ENCODE measurements around the gene TERT.

Gene TERT

DNA sequence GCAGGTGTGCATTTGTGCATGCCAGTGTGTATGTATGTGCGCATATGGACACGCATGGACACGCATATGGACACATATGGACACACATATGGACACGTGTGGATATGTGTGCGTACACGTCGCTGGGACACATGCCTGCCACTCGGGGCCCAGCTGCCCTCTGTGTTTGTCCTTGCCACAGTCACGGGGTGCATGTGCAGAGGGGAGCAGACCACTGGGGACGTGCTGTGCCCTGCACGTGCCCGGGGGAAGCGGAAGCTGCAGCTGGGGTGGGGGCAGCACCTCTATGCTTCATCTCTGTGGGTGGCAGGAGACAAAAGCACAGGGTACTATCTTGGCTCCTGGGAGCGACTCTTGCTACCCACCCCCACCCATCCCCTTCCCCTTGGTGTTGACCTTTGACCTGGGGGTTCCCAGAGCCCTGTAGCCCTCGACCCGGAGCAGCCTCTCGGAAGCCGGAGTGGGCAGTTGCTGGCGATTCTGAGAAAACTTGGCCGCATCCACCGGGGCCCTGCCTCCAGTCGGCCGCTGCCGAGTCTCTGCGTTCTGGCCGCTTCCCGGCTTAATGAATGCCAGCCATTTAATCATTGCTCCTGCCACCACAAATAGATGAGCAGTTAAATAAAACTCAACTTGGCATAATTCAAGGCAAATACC is 72.1 kb downstream of the TERT start:
- Histone ChIP-seq H3K4me1 (ENCODE audit: insufficient read depth, low read length) (peaks cover 14% of the 10 kb centered on the region), H4K20me1 (ENCODE audit: insufficient read depth, low read length) (no peaks in the 10 kb centered on the region), H3K27me3 (ENCODE audit: insufficient read depth, low read length, poor library complexity) (no peaks in the 10 kb centered on the region), H3K9me3 (ENCODE audit: insufficient read depth, low read length, severe bottlenecking) (no peaks in the 10 kb centered on the region), H3K36me3 (ENCODE audit: insufficient read depth, low read length) (no peaks in the 10 kb centered on the region), H3K27ac (ENCODE audit: low read length) (no peak overlapping the region), H3K4me2 (ENCODE audit: insufficient read depth, low read length) (no peak overlapping the region), H3K4me3 (ENCODE audit: low read depth in 1 of 2, low read length in 2 of 2) (no peak overlapping the region), H2AFZ (ENCODE audit: low read depth, low read length) (no peak overlapping the region), H3K9ac (ENCODE audit: low read depth, low read length) (no peak overlapping the region), H3K79me2 (ENCODE audit: insufficient read depth, low read length) (no peaks in the 10 kb centered on the region)
- TF ChIP-seq, protein P1, sequence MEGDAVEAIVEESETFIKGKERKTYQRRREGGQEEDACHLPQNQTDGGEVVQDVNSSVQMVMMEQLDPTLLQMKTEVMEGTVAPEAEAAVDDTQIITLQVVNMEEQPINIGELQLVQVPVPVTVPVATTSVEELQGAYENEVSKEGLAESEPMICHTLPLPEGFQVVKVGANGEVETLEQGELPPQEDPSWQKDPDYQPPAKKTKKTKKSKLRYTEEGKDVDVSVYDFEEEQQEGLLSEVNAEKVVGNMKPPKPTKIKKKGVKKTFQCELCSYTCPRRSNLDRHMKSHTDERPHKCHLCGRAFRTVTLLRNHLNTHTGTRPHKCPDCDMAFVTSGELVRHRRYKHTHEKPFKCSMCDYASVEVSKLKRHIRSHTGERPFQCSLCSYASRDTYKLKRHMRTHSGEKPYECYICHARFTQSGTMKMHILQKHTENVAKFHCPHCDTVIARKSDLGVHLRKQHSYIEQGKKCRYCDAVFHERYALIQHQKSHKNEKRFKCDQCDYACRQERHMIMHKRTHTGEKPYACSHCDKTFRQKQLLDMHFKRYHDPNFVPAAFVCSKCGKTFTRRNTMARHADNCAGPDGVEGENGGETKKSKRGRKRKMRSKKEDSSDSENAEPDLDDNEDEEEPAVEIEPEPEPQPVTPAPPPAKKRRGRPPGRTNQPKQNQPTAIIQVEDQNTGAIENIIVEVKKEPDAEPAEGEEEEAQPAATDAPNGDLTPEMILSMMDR (IDR thresholded peaks at IDR 0.05; ENCODE audit: borderline replicate concordance, extremely low read depth, low read length, poor library complexity, severe bottlenecking), result no peak
- TF ChIP-seq EZH2 (IDR thresholded peaks at IDR 0.05; ENCODE audit: borderline replicate concordance, low read depth, low read length, severe bottlenecking), result no peak
- no peak for ATAC-seq (ENCODE audit: insufficient read depth, low read depth)
- no peak for DNase-seq

DNA sequence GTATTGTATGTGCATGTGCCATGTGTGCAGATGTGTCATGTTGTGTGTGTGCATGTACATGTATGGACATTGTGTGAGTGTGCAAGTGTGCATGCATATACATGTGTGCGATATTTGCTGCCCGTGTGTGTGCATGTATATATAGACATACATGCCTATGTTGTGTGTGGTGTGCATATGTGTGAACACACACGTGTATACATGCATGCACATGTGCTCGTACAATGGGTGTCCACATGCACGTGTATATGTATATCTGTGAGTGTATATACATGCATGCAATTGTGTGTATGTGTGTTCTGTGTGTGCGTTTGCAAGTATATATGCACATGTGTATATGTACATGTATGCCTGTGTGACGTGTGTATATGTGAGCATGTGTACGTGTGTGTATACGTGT is 72.7 kb downstream of the TERT start:
- H3K36me3 ChIP-seq (ENCODE audit: insufficient read depth, low read length), result no peaks in the 10 kb centered on the region
- no peak overlapping the region for H3K27ac ChIP-seq (ENCODE audit: low read length)
- H3K4me1 ChIP-seq (ENCODE audit: insufficient read depth, low read length), result peaks cover 20% of the 10 kb centered on the region
- H3K9me3 ChIP-seq (ENCODE audit: insufficient read depth, low read length, severe bottlenecking), result no peaks in the 10 kb centered on the region
- no peak overlapping the region for H2AFZ ChIP-seq (ENCODE audit: low read depth, low read length)
- no peak overlapping the region for H3K4me3 ChIP-seq (ENCODE audit: low read depth in 1 of 2, low read length in 2 of 2)
- DNase-seq, result no peak
- ATAC-seq (ENCODE audit: insufficient read depth, low read depth), result no peak
- no peak overlapping the region for H3K9ac ChIP-seq (ENCODE audit: low read depth, low read length)
- no peaks in the 10 kb centered on the region for H4K20me1 ChIP-seq (ENCODE audit: insufficient read depth, low read length)
- no peaks in the 10 kb centered on the region for H3K27me3 ChIP-seq (ENCODE audit: insufficient read depth, low read length, poor library complexity)
- no peaks in the 10 kb centered on the region for H3K79me2 ChIP-seq (ENCODE audit: insufficient read depth, low read length)
- TF ChIP-seq, protein P1 (IDR thresholded peaks at IDR 0.05; ENCODE audit: borderline replicate concordance, extremely low read depth, low read length, poor library complexity, severe bottlenecking), result no peak
- no peak for TF ChIP-seq EZH2 (IDR thresholded peaks at IDR 0.05; ENCODE audit: borderline replicate concordance, low read depth, low read length, severe bottlenecking)
- no peak overlapping the region for H3K4me2 ChIP-seq (ENCODE audit: insufficient read depth, low read length)

DNA sequence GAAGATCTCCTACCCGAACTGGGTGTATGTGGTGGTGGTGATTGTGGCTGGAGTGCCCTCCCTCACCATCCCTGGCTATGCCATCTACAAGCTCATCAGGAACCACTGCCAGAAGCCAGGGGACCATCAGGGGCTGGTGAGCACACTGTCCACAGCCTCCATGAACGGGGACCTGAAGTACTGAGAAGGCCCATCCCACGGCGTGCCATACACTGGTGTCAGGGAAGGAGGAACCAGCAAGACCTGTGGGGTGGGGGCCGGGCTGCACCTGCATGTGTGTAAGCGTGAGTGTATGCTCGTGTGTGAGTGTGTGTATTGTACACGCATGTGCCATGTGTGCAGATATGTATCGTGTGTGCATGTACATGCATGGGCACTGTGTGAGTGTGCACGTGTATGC is 73.1 kb downstream of the TERT start:
- no peak for ATAC-seq (ENCODE audit: insufficient read depth, low read depth)
- TF ChIP-seq EZH2 (IDR thresholded peaks at IDR 0.05; ENCODE audit: borderline replicate concordance, low read depth, low read length, severe bottlenecking), result no peak
- TF ChIP-seq, protein P1 (IDR thresholded peaks at IDR 0.05; ENCODE audit: borderline replicate concordance, extremely low read depth, low read length, poor library complexity, severe bottlenecking), result no peak
- no peak overlapping the region for H3K4me2 ChIP-seq (ENCODE audit: insufficient read depth, low read length)

More for the DNA sequence above, 73.1 kb downstream of the TERT start:
- Histone ChIP-seq H4K20me1 (ENCODE audit: insufficient read depth, low read length) (no peaks in the 10 kb centered on the region), H3K9me3 (ENCODE audit: insufficient read depth, low read length, severe bottlenecking) (no peaks in the 10 kb centered on the region), H3K4me1 (ENCODE audit: insufficient read depth, low read length) (peaks cover 21% of the 10 kb centered on the region), H3K4me3 (ENCODE audit: low read depth in 1 of 2, low read length in 2 of 2) (no peak overlapping the region), H3K79me2 (ENCODE audit: insufficient read depth, low read length) (no peaks in the 10 kb centered on the region), H3K27ac (ENCODE audit: low read length) (no peak overlapping the region), H3K36me3 (ENCODE audit: insufficient read depth, low read length) (no peaks in the 10 kb centered on the region), H3K9ac (ENCODE audit: low read depth, low read length) (no peak overlapping the region), H3K27me3 (ENCODE audit: insufficient read depth, low read length, poor library complexity) (no peaks in the 10 kb centered on the region), H2AFZ (ENCODE audit: low read depth, low read length) (no peak overlapping the region)
- DNase-seq, result no peak
